ENCODE measurements around the gene CDC25B.

CDC25B gene

GRCh38 chr20:3755269-3755668, 40.8 kb upstream of the CDC25B start:
- Histone ChIP-seq H3K4me3 (ENCODE audit: low read depth, low read length) (no peak overlapping the region), H3K36me3 (ENCODE audit: control insufficient read depth in 2 of 2, insufficient read depth in 1 of 2, low read length in 2 of 2) (peaks cover 0 to 62% of the 10 kb centered on the region in 2 experiments; a peak in 2 of 3 replicates), H3K9me3 (ENCODE audit: control insufficient read depth, insufficient read depth, low read depth, low read length) (no peaks in the 10 kb centered on the region), H3K4me1 (ENCODE audit: control insufficient read depth, insufficient read depth, low read length) (peaks cover 4% of the 10 kb centered on the region; the same call in 1 of the 2 replicates), H3K27ac (ENCODE audit: extremely low read depth, low read depth, low read length) (no peak overlapping the region)
- TF ChIP-seq GLIS2 (tag by site-specific recombination; IDR thresholded peaks at IDR 0.05), result no peak
- TF ChIP-seq ZNF791 (tag by site-specific recombination; IDR thresholded peaks at IDR 0.05), result no peak
- no peak for TF ChIP-seq ZNF658 (tag by site-specific recombination; IDR thresholded peaks at IDR 0.05)
- TF ChIP-seq OVOL3 (tag by site-specific recombination; IDR thresholded peaks at IDR 0.05), result no peak
- no peak for TF ChIP-seq ZNF335 (tag by site-specific recombination; conservative IDR thresholded peaks at IDR 0.05)
- TF ChIP-seq ZNF843 (tag by site-specific recombination; IDR thresholded peaks at IDR 0.05), result no peak
- no peak for TF ChIP-seq ZNF19 (tag by site-specific recombination; IDR thresholded peaks at IDR 0.05; ENCODE audit: low read depth)
- no peak for TF ChIP-seq FEZF1 (tag by site-specific recombination; IDR thresholded peaks at IDR 0.05)
- no peak for TF ChIP-seq OSR2 (tag by site-specific recombination; IDR thresholded peaks at IDR 0.05)
- no peak for TF ChIP-seq ZNF146 (tag by site-specific recombination; IDR thresholded peaks at IDR 0.05)
- TF ChIP-seq ZNF140 (tag by site-specific recombination; IDR thresholded peaks at IDR 0.05), result no peak
- TF ChIP-seq ZNF664 (tag by site-specific recombination; IDR thresholded peaks at IDR 0.05), result no peak
- ChIA-PET CTCF (interaction anchor here (0.6 to 9.8 kb wide), 6 partner anchors 10 to 317 kb away, joined by 3 to 133 read pairs (median 10); partner anchors contain the start of genes ADISSP, AP5S1 and SPEF1), POLR2A (interaction anchor here (0.9 to 1.0 kb wide), 4 partner anchors 11 to 26 kb away, joined by 3 to 4 read pairs (median 3); partner anchors contain the start of genes ADISSP and SPEF1)

- ChIA-PET CTCF (interaction anchor here (0.6 to 9.8 kb wide), 8 partner anchors 9 to 316 kb away, joined by 3 to 133 read pairs (median 10); partner anchors contain the start of genes ADISSP, AP5S1 and SPEF1), POLR2A (interaction anchor here (1.0 to 1.7 kb wide), 2 partner anchors 12 kb away, joined by 3 to 9 read pairs; partner anchors contain the start of gene ADISSP)
- peaks cover 4% of the 10 kb centered on the region; the same call in 1 of the 2 replicates for H3K4me1 ChIP-seq (ENCODE audit: control insufficient read depth, insufficient read depth, low read length)
- TF ChIP-seq ZBTB7A (tag by site-specific recombination; IDR thresholded peaks at IDR 0.05; ENCODE audit: low read depth) (no peak), ZNF48 (tag by site-specific recombination; IDR thresholded peaks at IDR 0.05) (no peak), HIC1 (tag by site-specific recombination; IDR thresholded peaks at IDR 0.05) (no peak), ZFP37 (tag by site-specific recombination; IDR thresholded peaks at IDR 0.05) (no peak), ZNF169 (tag by site-specific recombination; IDR thresholded peaks at IDR 0.05) (no peak), INSM2 (tag by site-specific recombination; IDR thresholded peaks at IDR 0.05) (no peak), ZNF473 (tag by site-specific recombination; IDR thresholded peaks at IDR 0.05) (no peak), PRDM6 (tag by site-specific recombination; IDR thresholded peaks at IDR 0.05) (no peak), ZBTB17 (tag by site-specific recombination; IDR thresholded peaks at IDR 0.05) (no peak), ZNF843 (tag by site-specific recombination; IDR thresholded peaks at IDR 0.05) (no peak), ZNF596 (tag by site-specific recombination; IDR thresholded peaks at IDR 0.05) (no peak), MZF1 (tag by site-specific recombination; IDR thresholded peaks at IDR 0.05; ENCODE audit: borderline replicate concordance) (no peak), ZNF362 (tag by site-specific recombination; IDR thresholded peaks at IDR 0.05) (no peak), KLF1 (tag by site-specific recombination; IDR thresholded peaks at IDR 0.05) (no peak), ZNF624 (tag by site-specific recombination; IDR thresholded peaks at IDR 0.05) (no peak), ZNF211 (tag by site-specific recombination; IDR thresholded peaks at IDR 0.05; ENCODE audit: low read depth) (no peak)
- H3K36me3 ChIP-seq (ENCODE audit: control insufficient read depth in 2 of 2, insufficient read depth in 1 of 2, low read length in 2 of 2), result peaks cover 0 to 61% of the 10 kb centered on the region in 2 experiments; a peak in 2 of 3 replicates
- H3K27ac ChIP-seq (ENCODE audit: extremely low read depth, low read depth, low read length), result no peak overlapping the region
- no peak overlapping the region for H3K4me3 ChIP-seq (ENCODE audit: low read depth, low read length)
- no peaks in the 10 kb centered on the region for H3K9me3 ChIP-seq (ENCODE audit: control insufficient read depth, insufficient read depth, low read depth, low read length)
These were observed 40.2 kb upstream of the CDC25B start for GRCh38 chr20:3755814-3756480.

Measured in HEK293 (cell line).